Ramos (cell line): ENCODE results near the gene LUZP2.

ENCODE experiments used
- in situ Hi-C: fragments of 300-500 bp; cut with MboI; formaldehyde crosslinking; loops from one replicate; pipeline ENCODE4 v1.14.3; 2022; ENCODE audit warnings: low sequenced_read_pairs; ENCODE audit not compliant: unreplicated experiment

Gene LUZP2

DNA sequence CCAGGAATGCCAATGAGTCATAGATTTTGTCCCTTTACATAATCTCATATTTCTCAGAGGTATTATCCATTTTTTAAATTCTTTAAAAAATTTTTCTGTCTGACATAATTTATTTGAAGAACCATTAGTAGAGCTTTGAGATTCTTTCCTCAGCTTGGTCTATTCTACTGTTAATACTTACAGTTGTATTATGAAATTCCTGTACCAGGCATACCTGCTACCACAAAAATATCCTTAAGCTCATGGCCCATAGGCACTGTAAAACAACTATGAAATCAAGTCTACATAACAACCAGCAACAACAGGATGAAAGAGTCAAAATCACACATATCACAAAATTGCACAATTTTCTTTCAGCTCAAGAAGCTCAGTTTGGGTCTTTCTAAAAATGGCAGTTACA lies 541.3 kb downstream of the LUZP2 start:
- in situ Hi-C loops = no loop called here

DNA sequence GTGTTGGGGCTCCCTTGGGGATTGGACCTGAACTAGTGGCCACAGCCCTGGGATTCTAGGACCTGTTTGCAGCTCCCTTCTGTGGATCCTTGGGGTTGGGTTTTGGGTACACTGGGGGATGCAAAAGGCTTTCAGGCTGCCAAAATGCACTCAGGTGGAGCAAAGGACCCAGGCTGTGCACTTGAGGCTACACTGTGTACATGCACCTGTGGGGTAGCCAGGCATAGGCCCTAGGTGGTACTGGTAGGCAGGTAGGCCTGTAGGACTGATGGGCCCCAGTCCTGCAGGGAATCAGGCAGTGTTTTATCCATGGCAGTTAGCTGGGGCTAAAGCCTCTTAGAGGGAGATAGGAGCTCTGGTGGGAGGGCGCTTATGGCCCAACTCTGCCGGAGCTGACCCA lies 542.3 kb downstream of the LUZP2 start:
- in situ Hi-C loops = no loop called here

DNA sequence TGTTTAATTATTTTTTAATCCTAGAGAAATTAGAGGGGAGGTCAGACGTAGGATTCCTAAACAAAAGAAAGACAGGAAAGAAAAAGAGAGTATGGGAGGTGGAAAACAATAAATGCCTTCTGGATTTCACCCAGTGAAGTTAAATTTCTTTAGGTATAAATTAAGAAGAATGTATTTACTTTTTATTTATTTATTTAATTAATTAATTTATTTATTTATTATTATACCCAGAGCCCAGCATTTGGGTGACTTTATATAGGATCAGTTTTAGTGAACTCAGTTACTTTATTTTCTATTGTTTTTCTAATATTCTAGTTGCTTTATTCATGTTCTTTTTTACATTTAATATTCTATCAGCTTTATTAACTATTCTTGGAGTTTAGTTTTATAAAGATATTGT lies 551.8 kb downstream of the LUZP2 start:
- in situ Hi-C loops = no loop called here

DNA sequence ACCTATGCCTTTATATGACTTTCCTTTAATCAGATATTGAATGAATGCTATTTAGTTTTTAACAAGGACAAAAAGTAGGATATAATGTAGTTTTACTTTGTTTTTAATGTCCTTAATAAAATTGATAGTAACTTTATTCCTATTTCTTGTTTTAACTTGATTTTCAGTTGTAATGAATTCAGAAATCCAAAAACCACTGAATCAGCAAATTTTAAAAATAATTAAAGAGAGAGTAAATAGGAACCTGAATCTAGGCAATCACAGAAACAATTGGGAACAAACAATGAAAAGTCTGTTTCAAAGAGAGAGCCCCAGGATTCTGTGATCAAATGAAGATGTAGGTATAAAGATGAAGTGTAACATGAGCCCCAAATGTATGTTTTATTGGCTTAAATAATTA lies 556.0 kb downstream of the LUZP2 start:
- in situ Hi-C loops = no loop called here

DNA sequence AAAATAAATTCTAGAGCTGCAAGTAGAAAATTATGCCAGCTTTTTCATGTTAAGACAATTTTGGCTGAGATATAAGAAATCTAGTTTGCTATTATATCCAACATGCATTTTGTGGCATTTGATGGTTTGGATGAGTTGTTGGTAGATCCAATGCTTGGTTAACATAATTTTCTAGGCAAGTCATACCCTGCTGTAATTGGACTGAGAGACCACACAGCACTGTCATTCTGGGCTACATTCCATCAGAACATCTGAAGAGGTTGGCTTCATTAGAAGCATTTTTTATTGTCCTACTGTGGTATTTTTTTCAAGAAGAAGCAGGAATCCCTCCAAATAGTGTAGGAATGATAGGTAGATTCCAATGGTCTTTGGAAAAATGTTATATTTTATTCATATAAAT lies 561.0 kb downstream of the LUZP2 start:
- in situ Hi-C loops = no loop called here

DNA sequence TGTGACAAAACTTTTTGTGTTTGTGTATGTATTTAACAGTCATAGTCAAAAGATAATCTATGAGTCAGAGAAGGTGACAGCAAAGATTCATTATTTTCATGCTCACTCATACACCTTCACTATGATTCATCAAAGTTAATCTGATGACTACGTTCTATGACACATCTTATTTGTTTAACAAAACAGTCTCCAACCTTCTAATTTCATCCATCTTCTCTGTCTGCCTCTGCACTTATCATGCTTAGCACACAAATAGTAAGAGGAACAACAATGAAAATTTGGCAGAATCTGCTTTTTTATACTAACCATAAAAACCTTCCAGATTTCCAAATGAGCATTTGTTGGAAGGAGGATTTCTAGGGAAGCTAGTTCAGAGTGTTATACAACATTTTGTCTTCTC lies 568.9 kb downstream of the LUZP2 start:
- in situ Hi-C loops = no loop called here

DNA sequence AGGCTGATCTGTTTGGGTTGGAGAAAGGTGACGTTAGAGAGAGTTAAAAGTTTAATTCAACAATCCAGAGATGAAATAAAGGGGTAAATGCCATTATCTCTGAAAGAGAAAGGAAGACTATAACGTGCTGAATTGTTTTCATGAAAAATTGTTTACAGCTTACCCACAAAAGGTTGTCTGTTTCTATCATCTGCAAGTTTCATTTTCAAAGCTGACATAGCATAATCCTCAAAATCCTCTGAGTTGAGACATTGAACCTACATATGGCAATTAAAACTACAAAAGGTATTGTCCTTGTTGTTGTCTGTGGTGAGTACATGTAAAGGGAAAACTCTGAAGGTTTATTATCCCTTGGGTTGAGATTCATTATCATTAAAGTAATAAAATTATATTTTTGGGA lies 569.9 kb downstream of the LUZP2 start:
- in situ Hi-C loops = no loop called here

DNA sequence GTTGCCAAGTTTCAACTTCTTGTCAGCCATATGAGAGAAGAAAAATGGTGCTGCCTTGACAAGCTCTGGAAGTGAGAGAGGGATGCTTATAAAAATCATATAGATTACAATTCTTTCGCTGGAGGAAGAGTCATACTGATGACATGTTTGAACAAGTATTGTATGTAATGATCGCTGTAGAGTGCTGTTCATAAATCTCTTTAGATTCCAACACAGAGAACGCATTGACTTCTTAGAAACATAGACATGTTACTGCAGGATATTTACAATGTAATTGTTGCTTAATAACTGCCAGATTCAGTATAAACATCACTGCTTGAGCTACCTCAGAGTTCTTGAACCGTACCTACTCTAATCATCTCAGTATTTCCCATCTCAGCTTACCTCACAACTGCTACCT lies 571.6 kb downstream of the LUZP2 start:
- in situ Hi-C loops = no loop called here

DNA sequence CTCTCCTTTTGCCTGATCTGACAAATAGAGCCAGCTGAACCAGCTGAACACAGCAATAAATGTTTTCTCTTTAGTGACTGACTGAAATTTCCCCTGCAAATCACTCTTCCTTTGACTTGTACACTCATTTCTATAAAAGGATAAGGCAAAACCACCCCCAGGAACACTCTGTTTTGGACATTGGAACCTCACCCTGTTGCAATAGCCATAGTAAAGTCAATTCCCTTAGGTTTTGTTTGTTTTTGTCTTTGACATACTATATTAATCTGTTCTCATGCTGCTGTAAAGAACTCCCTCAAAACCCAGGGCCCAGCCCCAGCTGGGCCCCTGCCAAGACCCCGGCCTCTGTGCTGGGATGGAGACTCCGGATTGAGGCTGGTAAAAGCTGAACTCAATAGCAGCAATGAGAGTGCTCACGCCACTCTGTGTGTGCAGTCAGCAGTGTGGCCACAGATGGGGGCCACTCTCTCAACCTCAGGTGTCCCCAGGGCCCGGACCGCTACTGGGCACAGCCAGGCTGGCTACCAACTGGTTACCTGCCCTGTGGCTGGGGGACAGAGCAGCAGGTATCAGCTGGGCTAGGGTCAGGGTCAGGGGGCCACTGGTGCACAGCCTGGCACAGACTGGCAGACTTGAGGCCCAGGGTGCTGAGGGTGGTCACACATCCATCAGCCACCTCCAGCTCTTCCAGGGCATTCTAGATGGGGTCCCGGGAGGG lies 597.4 kb downstream of the LUZP2 start:
- in situ Hi-C loops = no loop called here

DNA sequence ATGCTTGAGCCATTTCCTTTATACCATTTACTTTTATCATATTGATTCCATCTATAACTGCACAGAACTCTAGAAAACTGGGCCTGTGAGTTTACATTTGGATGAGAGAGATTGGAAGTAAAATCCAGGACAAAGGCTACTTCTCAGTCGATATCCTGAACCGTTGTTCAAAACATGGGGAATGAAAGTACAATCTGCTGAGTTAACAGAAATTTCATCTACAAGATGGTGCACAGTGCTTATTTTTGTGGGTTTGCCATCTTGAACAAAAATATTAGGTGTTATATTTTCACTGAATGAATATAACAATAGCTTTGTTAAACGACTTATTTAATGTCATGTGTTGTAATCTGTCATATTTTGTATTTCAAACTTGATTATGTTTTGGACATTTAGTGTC lies 622.6 kb downstream of the LUZP2 start:
- in situ Hi-C loops = no loop called here
